NCI-H2081 treated with DMSO at 0.1 percent for 48 hours (cell line): ENCODE data around the gene DEDD2.

Experiments
- DNase-seq: peaks from one replicate; lab custom pipeline; 2025; lab: John Stamatoyannopoulos, UW

The DEDD2 gene

GRCh38 chr19:42170715-42171114 lies 46.8 kb downstream of the DEDD2 start:
- DNase-seq = no peak

DNA sequence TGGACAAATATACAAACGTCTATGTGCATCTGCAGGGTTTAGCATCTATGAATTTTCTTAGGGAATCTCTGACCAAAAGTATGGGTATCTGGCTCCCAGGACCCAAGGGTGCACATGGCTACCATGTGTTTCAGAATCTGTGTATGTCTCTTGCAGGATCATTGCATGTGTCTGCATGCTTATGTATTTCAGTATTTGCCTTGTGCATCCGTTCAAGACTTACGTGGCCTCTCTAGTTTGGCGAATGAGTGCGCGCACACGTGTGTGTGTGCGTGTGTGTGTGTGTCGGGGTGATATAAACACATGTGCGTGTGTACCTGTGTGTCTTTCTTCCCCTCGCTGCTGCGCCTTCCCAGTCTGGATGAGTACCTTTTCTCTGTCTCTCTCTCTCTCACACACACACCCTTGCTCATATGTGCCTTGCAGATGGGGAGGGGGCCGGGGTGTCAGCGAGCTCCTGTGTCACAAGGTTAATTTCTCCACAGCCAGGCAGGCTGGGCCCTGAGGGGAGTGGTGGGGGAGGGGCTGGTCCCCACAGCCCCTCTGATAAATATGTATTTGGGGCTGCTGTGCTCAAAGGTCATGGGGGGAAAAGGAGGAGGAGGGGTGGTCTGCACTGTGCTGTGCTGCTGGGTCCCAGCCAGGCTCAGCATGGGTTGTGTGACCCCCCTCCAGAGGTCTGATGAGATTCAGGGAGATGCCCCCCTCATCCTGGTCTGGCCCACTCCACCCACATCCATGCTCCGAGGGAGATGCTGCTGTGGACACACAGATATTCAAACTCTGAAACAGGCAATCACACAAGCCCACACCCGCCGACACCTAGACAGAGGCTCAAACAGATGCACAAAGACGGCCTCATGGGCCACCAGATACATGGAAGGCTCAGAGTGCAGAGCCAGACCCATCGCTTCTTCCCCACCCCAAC lies 47.7 kb downstream of the DEDD2 start:
- no peak for DNase-seq

DNA sequence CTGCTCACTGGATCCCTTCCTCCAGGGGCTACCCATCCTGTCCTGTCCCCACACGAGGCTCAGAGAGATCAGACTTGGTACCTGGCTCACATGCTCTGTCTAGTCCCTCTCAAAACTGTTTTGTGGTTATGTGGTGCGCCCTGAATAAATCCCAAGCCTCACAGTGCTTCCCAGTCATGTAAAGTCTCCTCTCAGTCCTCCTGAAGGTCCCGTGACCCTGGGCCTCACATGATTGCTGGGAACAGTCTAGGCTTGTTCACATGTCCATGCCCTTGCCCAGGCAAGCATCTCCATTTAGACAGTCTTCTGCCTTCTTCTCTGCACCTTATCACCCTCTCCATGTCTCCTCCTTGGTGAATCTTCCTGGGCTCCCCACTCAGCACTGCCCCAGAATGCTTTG lies 49.3 kb downstream of the DEDD2 start:
- no peak for DNase-seq

DNA sequence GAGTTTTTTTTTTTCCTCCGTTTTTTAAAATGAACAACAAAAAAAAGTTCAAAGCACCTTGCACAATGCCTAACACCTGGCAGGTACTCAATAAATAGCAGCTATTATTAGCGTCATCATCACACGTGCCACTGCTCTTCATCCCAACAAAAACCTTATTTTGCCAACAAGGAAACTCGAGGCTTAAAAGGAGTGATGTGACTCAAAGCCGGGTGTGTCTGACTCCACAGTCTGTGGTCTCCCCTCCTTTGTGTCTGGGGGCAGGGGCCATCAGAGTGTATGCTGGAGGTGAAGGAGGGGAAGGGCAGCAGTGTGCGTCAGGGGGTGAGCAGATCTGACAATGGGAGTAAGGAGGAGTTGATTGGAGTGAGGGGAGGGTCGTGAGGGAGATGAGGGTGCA lies 51.2 kb downstream of the DEDD2 start:
- no peak for DNase-seq

DNA sequence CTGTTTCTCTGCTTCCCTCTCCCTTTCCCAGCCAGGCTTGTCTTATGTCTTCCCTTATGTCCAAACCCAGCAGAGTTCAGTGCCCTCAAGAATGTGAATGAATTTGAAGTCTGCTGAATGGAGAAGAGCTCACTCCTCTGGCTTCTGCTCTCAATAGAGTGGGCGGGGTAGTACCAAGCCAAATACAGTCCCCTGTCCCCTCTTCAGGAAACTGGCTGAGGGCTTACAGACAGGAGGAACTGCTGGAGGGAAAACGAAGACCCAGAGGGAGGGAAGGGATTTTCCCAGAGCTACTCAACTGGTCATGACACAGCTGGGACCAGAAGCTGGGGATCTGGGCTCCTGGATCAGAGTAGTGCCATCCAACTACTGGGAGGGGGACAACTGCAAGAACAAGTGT lies 52.3 kb downstream of the DEDD2 start:
- no peak for DNase-seq

DNA sequence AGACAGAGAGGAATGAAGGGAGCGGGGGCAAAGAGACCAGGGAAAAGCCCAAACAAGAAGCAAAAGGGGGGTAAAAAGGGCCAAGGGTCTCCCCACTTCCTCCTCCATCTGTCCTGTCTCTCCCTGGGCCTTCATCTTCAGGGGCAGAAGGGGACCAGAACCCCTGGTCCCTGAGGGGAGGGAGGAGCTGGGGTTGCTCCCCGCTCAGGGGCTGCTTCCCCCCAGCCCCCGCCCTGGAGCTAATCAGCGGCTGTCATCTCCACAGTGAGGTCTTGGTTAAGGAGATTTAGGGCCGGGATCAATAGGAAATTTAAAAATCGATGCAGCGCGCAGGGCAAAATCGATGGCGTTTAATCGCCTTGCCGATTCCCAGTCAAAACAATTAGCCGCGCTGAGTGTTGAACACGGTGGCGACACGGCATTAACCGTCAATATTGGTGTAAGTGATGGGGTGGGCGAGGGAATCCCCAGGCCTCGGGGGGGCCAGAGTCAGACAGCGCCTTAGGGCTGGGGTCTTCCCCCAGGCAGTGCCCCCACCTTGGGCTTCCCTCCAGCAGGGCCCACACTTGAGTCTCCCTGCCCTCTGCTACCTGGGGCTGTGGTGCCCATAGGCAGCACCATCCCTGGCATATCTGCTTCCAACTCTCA lies 55.7 kb downstream of the DEDD2 start:
- DNase-seq = no peak

GRCh38 chr19:42159942-42160341 lies 57.5 kb downstream of the DEDD2 start:
- no peak for DNase-seq

DNA sequence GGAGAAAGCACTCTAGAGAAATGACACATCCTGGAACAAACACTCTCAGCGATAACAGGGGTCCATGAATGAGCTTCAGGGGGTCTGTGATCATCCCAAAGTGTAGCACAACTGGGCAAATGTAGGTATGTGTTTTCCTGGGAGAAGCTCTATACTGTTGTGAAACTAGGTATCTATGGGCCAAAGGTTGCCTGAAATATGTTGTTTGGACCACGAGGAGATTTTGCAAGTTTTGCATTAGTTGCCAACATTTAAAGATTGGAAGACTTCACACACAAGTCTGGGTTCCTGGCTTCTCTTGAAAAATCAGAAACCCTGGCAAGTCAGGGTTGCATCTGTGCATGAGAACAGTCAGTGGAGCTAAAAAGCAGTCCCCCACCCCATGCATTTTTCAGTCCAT lies 58.6 kb downstream of the DEDD2 start:
- DNase-seq = no peak

GRCh38 chr19:42156571-42156970 lies 60.9 kb downstream of the DEDD2 start:
- no peak for DNase-seq

GRCh38 chr19:42155796-42156195 lies 61.7 kb downstream of the DEDD2 start:
- no peak for DNase-seq

- no peak for DNase-seq
Observed at GRCh38 chr19:42154471-42155323, 62.8 kb downstream of the DEDD2 start.

- DNase-seq = no peak
Observed at GRCh38 chr19:42153672-42154433, 63.6 kb downstream of the DEDD2 start.

GRCh38 chr19:42152910-42153671 lies 64.4 kb downstream of the DEDD2 start:
- DNase-seq = no peak

- no peak for DNase-seq
Observed at GRCh38 chr19:42151782-42152684, 65.4 kb downstream of the DEDD2 start.

DNA sequence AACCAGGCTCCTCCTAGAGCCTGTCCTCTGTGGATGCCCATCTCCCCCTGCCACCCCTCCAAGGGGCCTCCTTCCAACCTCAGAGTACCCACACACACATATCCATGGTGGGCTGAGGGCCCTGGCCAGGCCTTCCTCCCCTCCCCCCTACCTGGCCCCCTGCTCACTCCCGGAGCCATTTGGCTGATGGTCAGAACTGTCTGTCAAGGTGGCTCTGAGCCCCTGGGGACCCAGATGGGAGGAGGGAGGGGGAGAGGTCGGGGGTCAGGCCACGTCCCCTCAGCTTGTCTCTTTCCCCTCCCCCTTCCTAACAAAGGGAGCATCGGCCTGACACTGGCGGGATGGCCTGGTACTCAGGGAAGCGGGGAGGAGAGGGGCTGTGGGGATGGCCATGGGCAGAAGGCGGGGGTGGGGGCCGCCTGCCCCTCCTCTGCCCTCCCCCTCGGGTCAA lies 66.5 kb downstream of the DEDD2 start:
- no peak for DNase-seq

- no peak for DNase-seq
Observed at GRCh38 chr19:42150364-42150763, 67.1 kb downstream of the DEDD2 start.

- no peak for DNase-seq
Observed at GRCh38 chr19:42149447-42150202, 67.9 kb downstream of the DEDD2 start.
